WI38 (cell line): ENCODE data around the gene FBXO21.

Experiments
- H3K4me3 ChIP-seq: 2 replicates; pipeline ENCODE4 v1.5.1; 2011; ENCODE audit warnings: low read depth, mild to moderate bottlenecking, control low read depth, low read length
- CTCF ChIP-seq: IDR thresholded peaks from 2 replicates; pipeline ENCODE4 v1.5.1; 2012; ENCODE audit warnings: low read depth, mild to moderate bottlenecking, control low read depth, low read length

Gene FBXO21

GRCh38 chr12:117212563-117213190 lies 22.4 kb upstream of the FBXO21 start:
- TF ChIP-seq CTCF = peak; percentile 93

GRCh38 chr12:117210266-117210918 lies 20.1 kb upstream of the FBXO21 start:
- no peak overlapping the region for H3K4me3 ChIP-seq
- no peak for TF ChIP-seq CTCF

More at GRCh38 chr12:117212563-117213190, 22.4 kb upstream of the FBXO21 start:
- H3K4me3 ChIP-seq = no peak overlapping the region

- TF ChIP-seq CTCF = no peak
- H3K4me3 ChIP-seq = no peak overlapping the region
These were observed 19.4 kb upstream of the FBXO21 start for GRCh38 chr12:117209626-117210025.

GRCh38 chr12:117208811-117209455 lies 18.7 kb upstream of the FBXO21 start:
- H3K4me3 ChIP-seq = no peak overlapping the region
- no peak for TF ChIP-seq CTCF

GRCh38 chr12:117208206-117208605 lies 17.9 kb upstream of the FBXO21 start:
- no peak overlapping the region for H3K4me3 ChIP-seq
- no peak for TF ChIP-seq CTCF

- H3K4me3 ChIP-seq = no peak overlapping the region
- no peak for TF ChIP-seq CTCF
These were observed 17.4 kb upstream of the FBXO21 start for GRCh38 chr12:117207675-117208074.

GRCh38 chr12:117202556-117202955 lies 12.3 kb upstream of the FBXO21 start:
- TF ChIP-seq CTCF = no peak
- no peak overlapping the region for H3K4me3 ChIP-seq
